HG03066 (cell line): ENCODE measurements around the gene GPRIN2.
"Not testable (repeated sequence)": the region's sequence is repeated elsewhere in the genome, so short reads cannot be mapped to it uniquely, and the experiment has no call there.

Experiments used
- ATAC-seq: cut with Tn5 transposase; IDR thresholded peaks from one replicate; pipeline ENCODE4 v1.9.1; 2021; ENCODE audit warnings: low read depth; ENCODE audit not compliant: unreplicated experiment

The GPRIN2 gene

GRCh38 chr10:46538717-46539426 lies 17.6 kb downstream of the GPRIN2 start:
- ATAC-seq = no peak

DNA sequence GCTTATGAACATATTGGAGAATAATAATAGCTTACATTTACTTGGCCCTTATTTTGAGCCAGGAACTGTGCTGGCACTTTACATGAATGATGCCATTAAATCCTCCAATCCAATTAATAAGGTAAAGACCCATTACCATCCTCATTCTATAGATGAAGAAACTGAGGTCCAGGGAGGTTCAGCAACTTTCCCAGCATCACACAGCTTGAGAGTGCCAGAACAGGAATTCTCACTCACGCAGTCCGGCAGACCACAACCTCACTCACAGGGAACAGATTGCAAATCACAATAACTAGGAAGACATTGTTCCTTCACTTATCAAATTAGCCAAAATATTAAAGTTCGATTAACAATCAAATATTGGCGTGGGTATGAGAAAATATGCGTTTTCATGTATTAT lies 18.3 kb downstream of the GPRIN2 start:
- no peak for ATAC-seq

GRCh38 chr10:46537309-46537708 lies 19.1 kb downstream of the GPRIN2 start:
- no peak for ATAC-seq

GRCh38 chr10:46536781-46537180 lies 19.7 kb downstream of the GPRIN2 start:
- no peak for ATAC-seq

GRCh38 chr10:46536171-46536570 lies 20.3 kb downstream of the GPRIN2 start:
- no peak for ATAC-seq

DNA sequence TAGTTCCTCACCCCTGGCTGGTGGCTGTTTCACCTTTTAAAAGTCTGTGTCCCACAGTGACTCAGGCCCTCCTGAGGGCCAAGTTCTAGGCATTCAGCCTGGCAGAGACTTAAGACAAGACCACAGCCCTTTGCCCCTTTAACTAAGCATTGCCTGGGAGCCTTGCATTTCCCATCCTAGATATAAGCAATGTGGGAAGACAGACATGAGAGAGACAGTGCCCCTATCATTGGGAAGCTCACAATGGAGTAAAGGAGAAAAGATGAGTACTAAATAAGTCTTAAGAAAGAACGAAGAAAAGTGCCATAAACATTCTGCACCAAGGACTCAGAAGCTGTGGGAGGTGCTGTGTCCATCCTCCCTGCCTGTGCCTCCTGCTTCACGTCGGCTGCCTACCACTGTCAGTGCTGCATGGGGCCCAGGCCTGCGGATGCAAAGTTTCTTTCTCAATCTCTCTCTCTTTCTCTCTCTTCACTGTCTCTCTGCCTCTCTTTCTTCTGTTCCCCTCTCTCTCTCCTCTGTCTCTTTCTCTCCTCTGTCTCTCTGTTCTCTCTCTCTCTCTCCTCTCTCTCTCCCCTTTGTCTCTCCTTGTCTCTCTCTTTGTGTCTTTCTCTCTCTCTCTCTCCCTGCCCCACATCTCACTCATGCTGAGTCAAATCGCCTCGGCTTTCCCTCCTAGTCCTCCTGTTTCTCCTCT lies 21.5 kb downstream of the GPRIN2 start:
- no peak for ATAC-seq

DNA sequence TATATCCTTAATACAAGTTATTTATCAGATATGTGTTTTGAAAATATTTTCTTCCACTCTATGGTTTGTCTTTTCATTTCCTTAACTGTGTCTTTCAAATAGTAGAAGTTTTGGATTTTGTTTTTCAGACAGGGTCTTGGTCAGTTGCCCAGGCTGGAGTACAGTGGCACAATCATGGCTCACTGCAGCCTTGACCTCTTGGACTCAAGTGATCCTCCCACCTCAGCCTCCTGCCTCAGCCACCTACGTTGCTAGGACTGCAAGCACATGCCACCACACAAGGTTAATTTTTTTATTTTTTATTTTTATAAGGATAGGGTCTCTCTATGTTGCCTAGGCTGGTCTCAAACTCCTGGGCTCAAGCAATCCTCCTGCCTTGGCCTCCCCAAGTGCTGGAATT lies 24.2 kb downstream of the GPRIN2 start:
- ATAC-seq = not testable (repeated sequence)

GRCh38 chr10:46530249-46531186 lies 25.9 kb downstream of the GPRIN2 start:
- ATAC-seq = no peak

- ATAC-seq = not testable (repeated sequence)
Measured at GRCh38 chr10:46529742-46530141, 26.7 kb downstream of the GPRIN2 start.

DNA sequence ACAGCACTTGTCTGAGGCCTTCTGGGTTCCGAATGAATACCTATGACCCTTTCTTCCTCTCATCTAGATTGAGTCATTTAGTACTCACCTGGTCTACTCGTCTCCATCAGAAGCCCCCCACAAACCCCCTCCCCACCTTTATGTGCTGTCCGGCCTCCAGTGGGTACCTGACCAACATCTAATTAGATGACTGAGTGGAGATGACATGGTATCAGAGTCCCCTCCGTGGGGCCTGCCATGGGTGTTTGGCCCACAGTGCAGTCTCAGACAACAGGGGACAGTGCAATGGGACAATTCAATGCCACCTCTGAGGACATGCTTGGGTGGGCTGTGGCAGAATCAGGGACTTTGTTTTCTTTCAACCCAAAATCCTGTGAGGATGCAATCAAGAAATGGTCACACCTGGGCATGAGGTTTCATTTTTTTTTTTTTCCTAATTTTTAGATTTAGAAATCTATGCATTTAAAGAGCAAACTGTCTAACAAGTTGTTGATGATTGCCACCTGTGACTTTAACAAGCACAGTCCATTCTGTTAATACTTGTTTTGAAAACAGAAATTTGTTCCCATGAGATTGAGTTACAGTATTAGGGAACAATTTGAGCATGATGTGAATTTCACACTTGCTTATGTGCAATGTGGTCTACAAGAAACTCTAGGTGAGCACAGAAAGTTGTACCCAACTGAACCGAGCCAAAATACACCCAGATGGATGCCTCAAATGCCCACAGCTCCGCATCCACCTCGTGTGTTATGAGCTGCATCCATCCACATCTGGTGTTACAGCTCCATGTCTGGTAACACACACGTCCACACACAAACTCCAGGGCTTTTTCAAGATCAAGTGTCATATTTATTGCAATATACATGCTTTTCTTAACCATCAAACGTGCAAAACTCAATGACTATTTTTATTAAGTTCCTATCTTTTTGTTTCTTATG lies 27.5 kb downstream of the GPRIN2 start:
- no peak for ATAC-seq

- ATAC-seq = no peak
Measured at GRCh38 chr10:46528171-46528671, 28.2 kb downstream of the GPRIN2 start.

DNA sequence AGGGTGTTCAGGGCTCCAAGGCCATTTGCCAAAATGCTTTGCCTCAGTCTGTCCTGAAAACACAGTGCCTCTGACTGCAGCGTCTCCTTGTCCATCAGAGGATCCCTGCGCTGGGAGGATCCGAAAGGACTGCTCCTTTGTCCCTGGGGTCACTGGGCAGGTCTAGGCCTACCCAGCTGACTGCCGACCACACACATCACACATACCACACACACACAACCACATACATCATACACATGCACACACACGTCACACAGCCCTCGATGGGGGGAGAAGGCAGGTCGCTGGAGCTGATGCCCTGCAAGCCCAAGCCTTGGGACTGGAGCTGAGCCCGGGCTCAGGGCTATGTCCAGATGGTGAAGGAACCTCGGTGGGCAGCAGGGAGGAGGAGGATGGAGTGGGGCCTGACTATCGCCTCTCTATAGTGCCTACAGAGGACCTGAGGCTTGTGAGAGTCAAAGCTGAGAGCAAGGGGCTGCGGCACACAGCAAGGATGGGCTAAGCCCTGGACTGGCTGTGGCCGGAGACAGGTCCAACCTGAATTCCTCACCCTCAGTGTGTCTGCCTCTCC lies 29.1 kb downstream of the GPRIN2 start:
- ATAC-seq = no peak

- no peak for ATAC-seq
Measured at GRCh38 chr10:46526682-46527038, 29.8 kb downstream of the GPRIN2 start.

DNA sequence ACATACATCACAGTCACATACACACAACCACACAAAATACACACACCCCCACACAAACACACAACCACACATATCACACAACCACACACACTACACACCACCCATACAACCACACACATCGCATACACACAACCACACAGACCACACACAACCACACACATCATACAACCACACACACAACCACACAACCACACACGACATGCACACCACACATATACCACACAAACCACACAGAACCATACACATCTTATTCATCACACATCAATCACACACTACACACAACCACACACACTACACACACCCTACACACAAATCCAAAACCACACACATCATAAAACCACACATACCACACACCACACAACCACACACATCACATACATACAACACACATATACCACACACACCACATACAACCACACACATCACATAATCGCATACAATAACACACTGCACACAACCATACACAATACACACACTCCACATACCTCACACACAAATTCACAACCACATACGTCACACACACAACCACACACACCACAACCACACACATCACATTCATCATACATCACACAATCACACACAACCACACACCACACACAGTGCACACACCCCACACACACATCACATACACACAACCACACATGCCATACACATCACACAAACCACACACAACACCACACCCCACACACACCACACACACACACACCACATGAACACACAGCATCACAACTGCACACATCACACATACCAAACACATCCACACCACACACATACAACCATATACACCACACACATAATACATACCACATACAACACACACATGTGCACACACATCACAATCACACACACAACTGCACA lies 30.4 kb downstream of the GPRIN2 start:
- ATAC-seq = no peak

- ATAC-seq = no peak
Measured at GRCh38 chr10:46525177-46525823, 31.2 kb downstream of the GPRIN2 start.

GRCh38 chr10:46524472-46525176 lies 31.8 kb downstream of the GPRIN2 start:
- ATAC-seq = no peak

DNA sequence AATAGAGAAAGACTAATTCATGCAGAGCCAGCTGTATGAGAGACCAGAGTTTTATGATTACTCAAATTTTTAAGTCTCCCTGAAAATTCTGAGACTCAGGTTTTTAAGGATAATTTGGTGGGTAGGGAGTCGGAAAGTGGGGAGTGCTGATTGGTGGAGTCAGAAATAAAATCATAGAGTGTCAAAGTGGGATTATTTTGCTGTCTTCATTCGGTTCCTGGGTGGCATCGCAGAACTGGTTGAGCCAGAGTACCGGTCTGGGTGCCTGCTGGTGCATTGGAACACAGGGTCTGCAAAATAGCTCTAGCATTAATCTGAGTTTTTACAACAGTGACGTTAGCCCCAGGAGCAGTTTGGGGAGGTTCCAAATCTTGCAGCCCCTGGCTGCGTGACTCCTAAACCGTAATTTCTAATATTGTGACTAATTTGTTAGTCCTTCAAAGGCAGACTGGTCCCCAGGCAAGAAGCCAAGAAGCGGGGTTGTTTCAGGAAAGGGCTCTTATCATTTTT lies 32.4 kb downstream of the GPRIN2 start:
- ATAC-seq = no peak
